GM19372 (cell line): ENCODE measurements around the gene ME3.

Source experiments
- ATAC-seq: cut with Tn5 transposase; IDR thresholded peaks from one replicate; pipeline ENCODE4 v1.9.1; 2021; ENCODE audit warnings: mild to moderate bottlenecking, low read depth, moderate library complexity; ENCODE audit not compliant: unreplicated experiment

The ME3 gene

GRCh38 chr11:86398106-86398505, 274.3 kb downstream of the ME3 start:
- no peak for ATAC-seq

GRCh38 chr11:86397351-86397750, 275.1 kb downstream of the ME3 start:
- no peak for ATAC-seq

- ATAC-seq: no peak
These were observed 276.0 kb downstream of the ME3 start for GRCh38 chr11:86396396-86396795.

- ATAC-seq: no peak
These were observed 277.3 kb downstream of the ME3 start for GRCh38 chr11:86395061-86395551.
